HG02588 (cell line): ENCODE measurements around the gene C1QL1.

Experiments
- ATAC-seq: cut with Tn5 transposase; IDR thresholded peaks from one replicate; pipeline ENCODE4 v1.9.1; 2021; ENCODE audit warnings: mild to moderate bottlenecking, moderate library complexity; ENCODE audit not compliant: unreplicated experiment

Gene C1QL1

DNA sequence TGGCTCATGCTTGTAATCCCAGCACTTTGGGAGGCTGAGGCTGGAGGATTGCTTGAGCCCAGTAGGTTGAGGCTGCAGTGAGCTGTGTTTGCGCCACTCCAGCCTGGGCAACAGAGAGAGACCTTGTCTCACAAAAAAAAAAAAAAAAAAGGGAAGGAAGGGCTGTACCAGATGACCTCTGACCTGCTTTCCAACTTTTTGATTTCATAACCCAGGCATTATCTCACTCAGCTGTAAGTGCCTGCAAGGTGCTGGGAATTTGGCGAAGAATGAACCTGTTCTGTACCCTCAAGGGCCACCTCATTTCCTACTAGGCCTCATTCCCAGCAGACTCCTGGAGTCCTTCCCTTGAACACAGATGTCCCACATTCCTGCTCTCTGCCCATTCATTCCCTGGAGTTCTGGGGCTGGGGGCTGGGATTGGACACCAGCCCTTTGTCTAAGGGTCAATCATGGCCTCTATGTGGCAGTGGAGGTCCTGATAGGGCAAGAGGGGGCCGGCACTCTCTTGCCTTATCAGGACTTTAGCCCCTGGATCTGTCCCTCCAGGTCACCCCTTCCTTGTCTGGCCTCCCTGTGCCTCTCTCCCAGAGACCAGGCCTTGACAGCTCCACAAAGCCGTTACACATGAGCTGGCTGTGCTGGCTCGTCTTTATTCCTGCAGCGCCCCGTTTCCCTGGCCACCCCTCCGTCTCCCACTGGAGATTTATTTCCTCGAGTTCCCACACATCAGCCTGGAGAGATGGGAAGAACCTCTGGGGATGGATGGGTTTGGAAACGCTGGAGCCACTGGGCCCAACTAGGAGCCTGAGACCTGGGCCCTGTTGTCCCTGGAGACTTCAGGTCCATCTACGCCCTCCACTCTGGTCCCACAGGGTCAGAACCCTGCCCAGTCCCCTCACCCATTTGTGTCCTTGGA, 52.0 kb downstream of the C1QL1 start:
- ATAC-seq, result no peak

DNA sequence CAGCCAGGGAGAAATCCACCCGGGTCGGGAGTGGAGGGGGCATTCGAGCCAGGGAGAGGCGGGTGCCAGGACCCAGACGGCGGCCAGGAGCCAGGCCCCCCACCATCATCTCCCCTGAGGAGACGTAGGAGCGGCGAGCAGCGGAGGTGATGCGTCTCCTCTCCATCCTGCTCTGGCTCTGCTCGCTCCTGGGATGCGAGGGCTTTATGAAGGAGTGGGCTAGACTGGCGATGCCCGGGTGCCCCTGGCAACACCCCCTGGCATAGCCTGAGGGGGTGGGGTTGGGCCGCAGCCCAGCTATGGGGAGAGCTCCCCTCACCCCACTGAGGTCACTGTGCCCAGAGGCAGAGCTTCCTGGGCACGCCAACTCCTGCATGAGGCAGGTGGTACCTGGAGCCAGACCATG, 52.8 kb downstream of the C1QL1 start, which contains the start of gene GFAP:
GFAP (minus strand) TSS at position 180 of the 406 bp plus-strand sequence; CDS start at position 166, 14 bp downstream.
- no peak for ATAC-seq

DNA sequence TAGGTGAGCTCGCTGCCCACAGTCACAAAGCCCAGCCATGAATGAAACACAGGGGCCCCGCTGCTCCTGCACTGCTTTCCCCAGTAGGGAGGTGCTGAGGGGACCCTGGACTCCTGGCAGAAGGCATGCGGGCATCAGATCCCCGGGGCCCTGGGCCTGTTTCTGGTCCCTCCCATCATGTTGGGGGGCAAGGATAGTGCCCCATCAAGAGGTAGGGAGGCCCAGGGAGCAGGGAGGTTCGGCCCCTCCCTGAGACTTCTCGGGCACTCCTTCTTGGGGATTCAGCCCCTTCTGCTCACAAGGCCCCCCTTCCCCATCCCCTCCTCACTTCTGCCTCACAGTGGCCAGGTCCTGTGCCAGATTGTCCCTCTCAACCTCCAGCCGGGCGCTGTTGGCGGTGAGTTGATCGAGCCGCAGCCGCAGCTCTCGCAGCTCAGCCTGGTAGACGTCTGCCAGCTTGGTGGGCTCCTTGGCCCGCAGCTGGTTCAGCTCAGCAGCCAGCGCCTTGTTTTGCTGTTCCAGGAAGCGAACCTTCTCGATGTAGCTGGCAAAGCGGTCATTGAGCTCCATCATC, 53.3 kb downstream of the C1QL1 start:
- ATAC-seq, result no peak

DNA sequence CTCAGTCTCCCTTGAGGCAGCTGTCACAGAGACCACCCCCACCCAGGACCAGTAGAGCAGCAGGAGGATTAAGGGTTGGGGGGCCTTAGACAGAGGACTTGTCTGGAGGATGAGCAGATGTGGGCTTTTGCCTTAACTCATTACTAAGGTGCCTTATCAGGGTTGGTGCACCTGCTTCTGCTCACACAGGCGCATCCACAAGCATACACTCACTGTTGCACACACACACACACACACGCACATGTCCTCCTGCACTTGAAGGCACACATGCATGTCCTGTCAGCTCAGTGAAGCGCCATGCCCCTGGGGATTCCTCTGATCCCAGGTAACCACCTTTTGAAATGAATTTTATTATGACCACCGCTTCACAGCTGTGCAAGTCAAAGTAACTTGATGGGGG, 54.0 kb downstream of the C1QL1 start:
- no peak for ATAC-seq

DNA sequence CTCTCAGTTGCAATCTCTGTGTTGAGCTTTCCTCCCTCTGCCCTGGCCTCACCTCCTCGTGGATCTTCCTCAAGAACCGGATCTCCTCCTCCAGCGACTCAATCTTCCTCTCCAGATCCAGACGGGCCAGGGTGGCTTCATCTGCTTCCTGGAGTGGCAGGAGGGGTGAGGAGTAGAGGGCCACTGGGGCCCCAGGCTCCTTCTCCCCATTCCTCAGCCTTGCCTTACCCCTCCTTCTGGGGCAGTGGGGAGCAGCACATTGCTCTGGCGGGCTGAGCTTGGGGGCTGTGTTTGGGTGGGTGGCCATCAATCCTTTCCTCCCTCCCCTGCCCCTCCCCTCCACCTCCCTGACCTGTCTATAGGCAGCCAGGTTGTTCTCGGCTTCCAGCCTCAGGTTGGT, 54.4 kb downstream of the C1QL1 start:
- ATAC-seq, result no peak

DNA sequence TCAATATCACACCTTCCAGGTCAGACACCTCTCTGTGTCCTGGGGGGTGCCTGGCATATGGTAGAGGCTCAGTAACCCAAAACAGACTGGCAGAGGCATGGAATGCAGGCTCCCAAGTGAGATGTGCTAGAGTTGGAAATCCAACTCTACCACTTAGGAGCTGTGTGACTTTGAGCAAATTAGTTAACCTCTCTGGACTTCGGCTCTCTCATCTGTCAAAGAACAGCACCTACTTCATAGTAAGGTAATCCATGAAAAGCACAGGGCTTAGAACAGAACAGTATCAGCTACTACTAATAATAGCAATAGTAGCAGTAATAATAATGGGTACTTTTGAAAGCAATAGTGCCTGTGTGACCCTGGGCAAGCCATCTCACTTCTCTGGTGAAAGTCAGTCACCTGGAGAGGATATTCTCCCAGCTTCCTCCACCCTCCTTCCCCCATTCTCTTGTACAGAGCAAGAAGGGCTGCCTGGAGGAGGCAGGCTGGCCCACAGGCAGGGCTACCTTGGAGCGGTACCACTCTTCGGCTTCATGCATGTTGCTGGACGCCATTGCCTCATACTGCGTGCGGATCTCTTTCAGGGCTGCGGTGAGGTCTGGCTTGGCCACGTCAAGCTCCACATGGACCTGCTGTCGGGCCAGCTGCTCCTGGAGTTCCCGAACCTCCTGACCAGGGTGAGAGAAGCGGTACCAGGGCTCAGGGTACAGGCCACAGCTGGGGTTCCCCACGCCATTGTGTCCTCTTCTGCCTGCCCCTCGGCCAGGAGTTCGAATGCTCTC, 55.1 kb downstream of the C1QL1 start:
- no peak for ATAC-seq

DNA sequence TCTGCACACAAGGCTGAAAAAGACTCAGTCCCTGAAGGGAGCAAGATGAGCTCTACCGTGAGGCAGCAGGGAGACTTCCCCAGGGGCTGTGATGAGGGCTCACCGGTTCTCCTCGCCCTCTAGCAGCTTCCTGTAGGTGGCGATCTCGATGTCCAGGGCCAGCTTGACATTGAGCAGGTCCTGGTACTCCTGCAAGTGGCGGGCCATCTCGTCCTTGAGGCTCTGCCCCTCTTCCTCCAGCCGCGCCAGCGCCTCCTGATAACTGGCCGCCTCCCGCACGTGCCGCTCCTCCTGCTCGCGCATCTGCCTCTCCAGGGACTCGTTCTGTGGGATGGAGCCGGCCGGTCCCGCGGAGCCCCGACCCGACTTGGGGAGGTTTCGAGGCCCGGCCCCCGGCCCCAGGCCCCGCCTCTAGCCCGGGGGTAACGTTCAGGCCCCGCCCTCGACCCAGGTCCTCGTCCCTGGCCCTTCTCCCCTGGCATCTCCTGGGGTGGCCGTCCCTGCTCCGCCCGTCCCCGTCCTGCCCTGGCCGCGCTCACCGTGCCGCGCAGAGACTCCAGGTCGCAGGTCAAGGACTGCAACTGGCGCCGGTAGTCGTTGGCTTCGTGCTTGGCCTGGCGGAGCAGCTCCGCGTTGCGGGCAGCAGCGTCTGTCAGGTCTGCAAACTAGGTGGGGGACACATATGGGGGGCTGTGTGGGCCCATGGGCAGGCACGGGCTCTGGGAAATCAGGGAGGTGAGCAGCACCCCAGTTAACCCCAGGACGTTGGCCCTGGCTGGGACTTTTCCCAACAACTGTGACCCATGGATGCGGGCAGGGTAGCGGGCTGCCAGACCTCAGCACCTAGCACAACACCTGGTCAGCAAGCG, 56.7 kb downstream of the C1QL1 start:
- ATAC-seq, result no peak

DNA sequence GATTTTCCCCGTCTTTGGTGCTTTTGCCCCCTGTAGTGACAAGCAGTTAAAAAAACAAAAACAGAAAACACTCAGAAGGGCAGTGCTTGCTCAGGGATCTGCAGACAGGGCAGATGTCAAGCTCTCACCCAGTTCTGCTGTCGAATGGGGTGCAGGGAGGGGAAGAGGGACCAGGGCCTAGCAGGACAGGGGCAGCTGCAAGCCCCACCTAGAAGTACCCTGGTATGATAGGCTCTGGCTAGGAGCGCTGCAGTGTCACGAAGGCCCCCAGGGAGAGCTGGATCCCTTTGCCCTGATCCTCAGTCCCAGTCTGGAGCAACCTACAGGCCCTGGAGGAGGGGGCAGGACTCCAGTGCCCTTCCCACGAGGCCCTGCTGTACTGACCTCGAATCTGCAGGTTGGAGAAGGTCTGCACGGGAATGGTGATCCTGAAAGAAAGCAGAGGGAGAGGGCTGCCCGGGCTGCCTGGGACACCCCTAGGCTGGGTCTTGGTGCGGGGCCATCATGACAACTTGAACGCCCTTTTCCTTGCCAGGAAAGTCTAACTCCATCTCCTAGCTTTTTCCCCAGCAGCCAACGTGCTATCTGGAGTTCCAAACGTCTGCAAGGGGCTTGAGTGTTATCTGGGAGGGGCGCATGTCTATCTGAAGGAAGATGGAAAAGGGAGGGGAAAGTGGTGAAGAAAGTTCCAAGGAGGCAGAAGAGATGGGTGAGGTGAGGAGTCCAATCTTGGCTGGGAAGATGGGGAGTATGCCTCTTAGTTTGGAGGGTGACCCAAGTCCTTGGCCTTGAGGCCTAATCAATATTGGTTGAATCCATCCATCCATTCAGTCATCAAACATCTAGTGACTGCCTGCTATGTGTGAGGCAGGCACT, 57.6 kb downstream of the C1QL1 start:
- ATAC-seq, result no peak
